GM12878 (cell line): ENCODE data around the gene KLF15.

Source experiments
- SP1 ChIP-seq: IDR thresholded peaks from one replicate; pipeline ENCODE4 v1.6.1; 2011; ENCODE audit warnings: low read depth, low read length
- ZNF217 ChIP-seq: fragments of 450-650 bp; IDR thresholded peaks from 2 replicates; pipeline ENCODE4 v1.6.1; 2017; ENCODE audit warnings: antibody characterized with exemption, mild to moderate bottlenecking
- TF ChIP-seq, protein P1 (sequence below): fragments of 450-650 bp; IDR thresholded peaks from 2 replicates; pipeline ENCODE4 v1.6.1; 2017; ENCODE audit warnings: mild to moderate bottlenecking

DNA sequence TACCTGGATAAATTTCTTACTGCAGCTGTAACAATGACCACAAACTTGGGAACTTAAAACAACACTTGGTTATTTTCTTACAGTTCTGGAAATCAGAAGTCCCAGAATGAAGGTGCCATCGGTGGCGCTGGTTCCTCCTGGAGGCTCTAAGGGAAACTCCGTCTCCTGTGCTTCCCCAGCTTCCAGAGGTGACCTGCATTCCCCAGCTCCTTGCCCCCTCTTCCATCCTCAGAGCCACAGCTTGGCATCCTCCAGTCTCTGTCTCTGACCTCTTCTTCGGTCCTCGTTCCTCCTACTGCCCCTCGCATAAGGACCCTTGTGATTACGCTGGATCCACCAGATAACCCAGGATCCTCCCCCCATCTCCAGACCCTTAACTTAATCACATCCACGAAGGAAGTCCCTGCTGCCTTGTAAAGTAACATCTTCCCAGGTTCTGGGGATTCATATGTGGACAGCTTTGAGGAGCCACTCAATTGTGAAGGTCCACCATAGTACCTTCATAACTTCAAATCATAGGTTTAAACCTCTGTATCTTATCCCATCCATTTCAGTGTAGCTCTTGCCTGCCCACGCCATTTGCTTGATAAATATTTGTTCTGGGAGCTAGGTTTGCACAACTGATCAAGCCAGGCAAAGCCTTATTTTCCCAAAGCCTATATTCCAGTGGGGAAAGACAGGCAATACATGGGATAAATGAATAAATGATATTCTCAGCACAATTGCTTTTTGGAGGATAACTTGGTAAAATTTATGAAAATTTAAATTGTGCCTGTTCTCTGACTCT is 34.8 kb downstream of the KLF15 start:
- TF ChIP-seq SP1 (no peak), ZNF217 (no peak)
- TF ChIP-seq, protein P1, sequence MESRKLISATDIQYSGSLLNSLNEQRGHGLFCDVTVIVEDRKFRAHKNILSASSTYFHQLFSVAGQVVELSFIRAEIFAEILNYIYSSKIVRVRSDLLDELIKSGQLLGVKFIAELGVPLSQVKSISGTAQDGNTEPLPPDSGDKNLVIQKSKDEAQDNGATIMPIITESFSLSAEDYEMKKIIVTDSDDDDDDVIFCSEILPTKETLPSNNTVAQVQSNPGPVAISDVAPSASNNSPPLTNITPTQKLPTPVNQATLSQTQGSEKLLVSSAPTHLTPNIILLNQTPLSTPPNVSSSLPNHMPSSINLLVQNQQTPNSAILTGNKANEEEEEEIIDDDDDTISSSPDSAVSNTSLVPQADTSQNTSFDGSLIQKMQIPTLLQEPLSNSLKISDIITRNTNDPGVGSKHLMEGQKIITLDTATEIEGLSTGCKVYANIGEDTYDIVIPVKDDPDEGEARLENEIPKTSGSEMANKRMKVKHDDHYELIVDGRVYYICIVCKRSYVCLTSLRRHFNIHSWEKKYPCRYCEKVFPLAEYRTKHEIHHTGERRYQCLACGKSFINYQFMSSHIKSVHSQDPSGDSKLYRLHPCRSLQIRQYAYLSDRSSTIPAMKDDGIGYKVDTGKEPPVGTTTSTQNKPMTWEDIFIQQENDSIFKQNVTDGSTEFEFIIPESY: no peak
